Measurements from ENCODE around the gene MAP3K6.

The MAP3K6 gene

DNA sequence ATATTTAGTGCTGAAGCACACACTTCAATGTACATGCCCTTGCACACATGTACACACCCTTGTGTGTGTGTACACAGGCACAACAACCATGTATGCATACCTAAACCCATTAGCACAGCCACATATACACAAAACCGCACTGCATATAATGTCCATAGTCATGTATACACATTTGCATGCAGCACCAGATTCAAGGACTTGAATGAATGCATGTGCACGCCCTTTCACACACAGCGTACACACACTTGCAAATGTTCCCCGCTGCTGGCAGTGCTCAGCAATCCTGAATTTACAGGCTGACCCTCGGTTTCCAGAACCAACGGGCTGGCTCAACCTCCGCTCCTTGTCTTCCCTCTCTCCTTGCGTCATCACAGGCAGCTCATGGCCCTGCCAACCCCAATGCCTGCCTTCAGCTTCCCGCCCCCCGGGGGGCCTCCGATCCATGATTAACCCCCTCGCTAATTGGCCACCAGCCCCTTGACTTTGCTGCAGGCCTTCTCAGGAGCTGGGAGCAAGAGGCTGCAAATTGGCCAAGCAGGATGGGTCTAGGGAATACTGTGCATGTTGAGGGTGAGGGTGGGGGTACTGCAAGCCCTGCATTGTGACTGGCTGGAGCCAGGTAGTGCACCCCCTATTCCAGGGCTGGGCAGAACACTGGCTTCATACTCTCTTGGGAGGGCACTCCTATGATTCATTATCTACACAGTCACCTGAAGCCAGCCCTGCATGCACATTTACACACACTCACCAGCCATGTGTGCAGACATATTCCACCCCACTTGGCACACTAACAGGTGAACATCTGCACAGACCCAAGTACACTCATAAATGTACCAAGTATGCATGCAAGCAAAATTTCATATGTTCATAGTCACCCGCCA lies 33.6 kb upstream of the MAP3K6 start:
- Mint-ChIP-seq H3K4me1 (ENCODE audit: low read depth) (peaks cover 2% of the 10 kb centered on the region), H3K27me3 (ENCODE audit: low read depth) (no peaks in the 10 kb centered on the region), H3K4me3 (no peak overlapping the region), H3K36me3 (ENCODE audit: low read depth) (peaks cover 3% of the 10 kb centered on the region), H3K9me3 (no peaks in the 10 kb centered on the region), H3K27ac (no peak overlapping the region)

DNA sequence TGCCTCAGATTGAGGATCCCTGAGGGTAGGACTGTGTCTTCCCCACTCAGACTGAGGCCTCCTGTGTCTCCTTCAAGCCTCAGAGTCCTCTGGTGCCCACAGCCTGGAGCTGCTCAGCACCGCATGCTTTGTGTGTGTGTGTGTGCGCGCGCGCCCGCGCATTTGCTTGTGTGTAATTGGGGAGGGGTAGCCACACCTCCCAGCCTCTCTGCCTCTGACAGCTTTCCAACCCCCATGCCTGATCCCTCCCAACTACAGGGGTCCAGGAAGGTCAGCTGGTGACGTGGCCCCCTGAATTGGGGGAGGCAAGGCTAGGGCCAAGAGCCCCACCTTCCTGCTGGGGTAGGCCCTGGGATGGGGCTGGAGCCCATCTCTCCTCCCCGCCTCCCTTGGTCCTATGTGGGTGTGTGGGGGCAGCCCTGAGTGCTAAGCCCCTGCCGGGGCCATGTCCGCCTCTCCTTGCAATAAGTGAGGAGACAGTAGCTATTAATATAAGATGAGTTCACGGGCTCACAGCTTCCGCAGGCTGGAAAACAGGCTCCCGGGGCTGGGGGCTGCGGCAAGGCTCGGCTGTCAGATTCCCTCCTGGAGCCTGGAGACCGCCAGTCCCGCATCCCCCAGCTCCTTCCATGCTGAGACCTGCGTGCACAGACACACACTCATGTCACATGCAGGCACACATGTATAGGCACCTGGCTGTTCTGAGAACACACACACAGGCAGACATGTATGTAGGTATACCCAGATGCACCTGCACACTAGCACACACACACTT lies 32.7 kb upstream of the MAP3K6 start:
- Mint-ChIP-seq H3K4me3 (no peak overlapping the region), H3K36me3 (ENCODE audit: low read depth) (peaks cover under 1% of the 10 kb centered on the region), H3K27me3 (ENCODE audit: low read depth) (no peaks in the 10 kb centered on the region), H3K27ac (no peak overlapping the region), H3K9me3 (no peaks in the 10 kb centered on the region), H3K4me1 (ENCODE audit: low read depth) (peaks cover 4% of the 10 kb centered on the region)

DNA sequence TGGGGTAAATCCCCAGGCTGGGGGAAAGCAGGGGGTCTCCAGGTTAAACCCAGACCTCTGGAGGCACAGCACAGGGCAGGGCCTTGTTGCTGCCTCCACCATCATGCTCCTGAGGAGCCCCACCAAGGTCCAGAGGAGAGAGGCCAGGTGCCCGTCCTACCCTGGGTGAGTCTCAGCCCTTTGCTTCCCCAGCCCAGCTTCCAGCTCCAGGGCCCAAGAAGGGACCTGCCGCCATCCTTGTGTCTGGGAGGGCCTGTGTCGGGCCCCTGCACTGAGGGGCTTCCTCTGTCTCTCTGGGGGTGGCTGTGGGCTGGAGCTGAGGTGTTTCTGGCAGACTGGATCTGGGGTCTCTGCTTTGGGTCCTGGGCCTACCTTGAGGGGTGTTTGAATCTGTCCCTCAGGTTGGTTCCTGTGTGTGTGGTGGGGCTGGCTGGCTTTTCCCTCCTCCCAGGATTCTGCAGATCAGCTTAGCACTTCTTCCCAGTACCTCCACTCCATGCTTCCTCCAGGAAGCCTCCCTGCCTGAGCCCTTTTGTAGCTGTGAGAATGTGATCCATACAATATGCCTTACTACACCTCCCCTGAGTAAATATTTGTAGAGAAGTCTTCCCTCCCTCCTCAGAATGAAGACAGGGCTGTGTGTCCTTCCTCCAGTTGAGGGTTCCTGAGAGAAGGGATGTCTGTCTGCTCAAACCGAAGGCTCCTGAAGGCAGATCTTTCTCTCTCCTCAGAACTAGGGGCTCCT lies 31.8 kb upstream of the MAP3K6 start:
- H3K36me3 Mint-ChIP-seq (ENCODE audit: low read depth): no peaks in the 10 kb centered on the region
- H3K4me3 Mint-ChIP-seq: no peak overlapping the region
- H3K27ac Mint-ChIP-seq: no peak overlapping the region
- no peaks in the 10 kb centered on the region for H3K9me3 Mint-ChIP-seq
- H3K27me3 Mint-ChIP-seq (ENCODE audit: low read depth): no peaks in the 10 kb centered on the region
- H3K4me1 Mint-ChIP-seq (ENCODE audit: low read depth): peaks cover 4% of the 10 kb centered on the region

DNA sequence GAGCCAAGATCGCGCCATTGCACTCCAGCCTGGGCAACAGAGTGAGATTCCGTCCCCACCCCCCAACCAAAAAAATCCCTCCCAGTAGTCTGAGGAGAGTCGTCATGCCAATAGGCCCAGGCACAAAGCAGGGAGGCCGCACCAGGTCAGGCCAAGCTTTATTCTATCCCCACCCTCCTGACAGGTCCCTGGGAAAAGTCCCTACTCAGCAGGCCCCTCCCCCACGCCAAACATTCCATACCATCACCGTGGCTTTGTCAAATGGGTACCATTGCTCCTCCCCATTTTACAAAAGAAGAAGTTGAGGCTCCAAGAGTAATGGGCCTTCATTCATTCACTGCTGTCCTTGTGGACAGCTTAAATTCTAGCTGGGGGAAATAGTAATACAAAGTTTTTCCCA lies 31.0 kb upstream of the MAP3K6 start:
- H3K27me3 Mint-ChIP-seq (ENCODE audit: low read depth): no peaks in the 10 kb centered on the region
- H3K4me3 Mint-ChIP-seq: no peak overlapping the region
- H3K4me1 Mint-ChIP-seq (ENCODE audit: low read depth): peaks cover 3% of the 10 kb centered on the region
- H3K27ac Mint-ChIP-seq: no peak overlapping the region
- no peaks in the 10 kb centered on the region for H3K9me3 Mint-ChIP-seq
- no peaks in the 10 kb centered on the region for H3K36me3 Mint-ChIP-seq (ENCODE audit: low read depth)

DNA sequence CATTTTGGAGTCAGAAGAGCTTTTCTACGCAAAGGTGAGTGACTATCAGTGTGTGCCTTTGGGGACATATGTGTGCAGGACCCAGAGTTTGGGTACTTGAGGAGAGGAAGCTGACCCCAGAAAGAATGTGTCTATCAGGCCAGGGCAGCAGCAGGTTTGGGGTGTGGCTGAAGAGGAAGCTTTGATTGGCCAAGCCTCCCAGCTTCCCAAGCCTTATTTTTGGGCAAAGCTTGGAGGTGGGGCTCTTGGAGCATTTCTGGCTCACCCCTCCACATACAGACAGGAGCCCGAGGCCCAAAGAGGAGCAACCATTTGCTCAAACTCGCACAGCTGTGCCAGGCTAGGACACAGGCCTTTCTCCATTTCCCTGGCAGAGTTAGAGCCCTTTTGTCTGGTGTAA lies 30.3 kb upstream of the MAP3K6 start:
- no peak overlapping the region for H3K4me3 Mint-ChIP-seq
- H3K9me3 Mint-ChIP-seq: no peaks in the 10 kb centered on the region
- no peak overlapping the region for H3K27ac Mint-ChIP-seq
- H3K27me3 Mint-ChIP-seq (ENCODE audit: low read depth): peaks cover 2% of the 10 kb centered on the region
- H3K36me3 Mint-ChIP-seq (ENCODE audit: low read depth): no peaks in the 10 kb centered on the region
- H3K4me1 Mint-ChIP-seq (ENCODE audit: low read depth): peaks cover 6% of the 10 kb centered on the region

DNA sequence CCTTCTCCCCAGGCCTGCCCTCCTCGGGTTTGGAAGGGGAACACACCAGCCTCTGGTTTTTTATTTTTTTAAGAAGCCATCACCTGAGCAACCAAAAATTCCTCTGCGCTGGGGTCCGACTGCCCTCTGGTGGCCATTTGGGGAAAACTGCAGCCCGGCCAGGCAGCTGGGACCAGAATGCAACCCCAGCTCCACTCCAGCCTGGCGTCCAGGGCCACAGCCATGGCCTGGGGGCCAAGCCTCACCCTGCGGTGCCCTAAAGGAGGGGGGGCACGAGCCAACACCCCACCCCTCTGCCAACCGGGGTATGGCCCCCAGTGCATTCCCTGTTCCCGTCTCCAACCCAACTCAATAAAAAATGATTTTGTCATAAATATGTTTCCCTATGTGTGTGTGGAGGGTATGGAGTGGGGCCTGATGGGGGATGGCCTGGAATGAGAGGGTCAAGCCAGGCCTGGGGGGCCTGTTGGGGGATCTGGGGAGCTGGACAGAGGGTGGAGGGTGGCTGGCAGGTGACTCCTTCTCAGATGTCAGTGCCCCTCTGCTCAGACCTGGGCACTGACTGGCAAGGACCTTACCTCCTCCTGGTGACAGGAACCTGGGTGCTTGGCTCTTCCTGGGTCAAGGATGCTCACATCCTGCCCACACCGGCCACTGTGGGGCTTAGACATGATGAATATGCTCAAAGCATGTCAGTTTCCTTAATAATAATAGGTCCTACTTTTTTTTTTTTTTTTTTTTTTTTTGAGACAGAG lies 28.9 kb upstream of the MAP3K6 start:
- H3K4me1 Mint-ChIP-seq (ENCODE audit: low read depth): peaks cover 11% of the 10 kb centered on the region
- no peak overlapping the region for H3K4me3 Mint-ChIP-seq
- no peaks in the 10 kb centered on the region for H3K9me3 Mint-ChIP-seq

DNA sequence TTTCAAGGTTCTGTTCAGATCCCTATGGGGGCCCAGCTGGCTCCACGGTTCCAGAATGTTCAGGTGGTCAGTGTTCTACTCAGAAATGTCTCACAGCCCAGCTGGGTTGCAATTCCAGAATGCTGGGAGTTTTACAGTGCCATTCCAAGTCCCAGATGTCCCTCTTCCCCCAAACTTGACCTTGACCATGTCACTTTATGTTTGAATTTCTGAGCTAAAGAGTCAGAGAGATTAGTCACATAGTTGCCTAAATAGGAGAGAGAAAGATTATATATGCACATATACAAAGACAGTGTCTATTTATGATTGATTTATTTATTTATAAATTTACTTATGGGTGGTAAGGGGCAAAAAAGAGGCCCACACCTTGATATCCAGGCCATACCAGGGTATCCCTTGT lies 28.2 kb upstream of the MAP3K6 start:
- H3K27ac Mint-ChIP-seq: no peak overlapping the region
- H3K36me3 Mint-ChIP-seq (ENCODE audit: low read depth): no peaks in the 10 kb centered on the region
- H3K4me3 Mint-ChIP-seq: no peak overlapping the region
- H3K4me1 Mint-ChIP-seq (ENCODE audit: low read depth): peaks cover 11% of the 10 kb centered on the region
- no peaks in the 10 kb centered on the region for H3K9me3 Mint-ChIP-seq
- H3K27me3 Mint-ChIP-seq (ENCODE audit: low read depth): peaks cover 5% of the 10 kb centered on the region

More for the DNA sequence above, 28.9 kb upstream of the MAP3K6 start:
- H3K36me3 Mint-ChIP-seq (ENCODE audit: low read depth): no peaks in the 10 kb centered on the region
- peaks cover 4% of the 10 kb centered on the region for H3K27me3 Mint-ChIP-seq (ENCODE audit: low read depth)
- H3K27ac Mint-ChIP-seq: no peak overlapping the region

DNA sequence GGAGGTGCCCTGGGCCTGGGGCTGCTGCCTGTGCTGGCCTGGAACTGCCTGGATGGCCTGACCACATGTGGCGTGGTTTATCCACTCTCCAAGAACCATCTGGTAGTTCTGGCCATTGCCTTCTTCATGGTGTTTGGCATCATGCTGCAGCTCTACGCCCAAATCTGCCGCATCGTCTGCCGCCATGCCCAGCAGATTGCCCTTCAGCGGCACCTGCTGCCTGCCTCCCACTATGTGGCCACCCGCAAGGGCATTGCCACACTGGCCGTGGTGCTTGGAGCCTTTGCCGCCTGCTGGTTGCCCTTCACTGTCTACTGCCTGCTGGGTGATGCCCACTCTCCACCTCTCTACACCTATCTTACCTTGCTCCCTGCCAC lies 27.5 kb upstream of the MAP3K6 start:
- Mint-ChIP-seq H3K9me3 (no peaks in the 10 kb centered on the region), H3K27me3 (ENCODE audit: low read depth) (peaks cover 11% of the 10 kb centered on the region), H3K27ac (peak overlapping the region; percentile 46), H3K4me1 (ENCODE audit: low read depth) (peaks cover 11% of the 10 kb centered on the region), H3K4me3 (peak overlapping the region; percentile 17), H3K36me3 (ENCODE audit: low read depth) (no peaks in the 10 kb centered on the region)

DNA sequence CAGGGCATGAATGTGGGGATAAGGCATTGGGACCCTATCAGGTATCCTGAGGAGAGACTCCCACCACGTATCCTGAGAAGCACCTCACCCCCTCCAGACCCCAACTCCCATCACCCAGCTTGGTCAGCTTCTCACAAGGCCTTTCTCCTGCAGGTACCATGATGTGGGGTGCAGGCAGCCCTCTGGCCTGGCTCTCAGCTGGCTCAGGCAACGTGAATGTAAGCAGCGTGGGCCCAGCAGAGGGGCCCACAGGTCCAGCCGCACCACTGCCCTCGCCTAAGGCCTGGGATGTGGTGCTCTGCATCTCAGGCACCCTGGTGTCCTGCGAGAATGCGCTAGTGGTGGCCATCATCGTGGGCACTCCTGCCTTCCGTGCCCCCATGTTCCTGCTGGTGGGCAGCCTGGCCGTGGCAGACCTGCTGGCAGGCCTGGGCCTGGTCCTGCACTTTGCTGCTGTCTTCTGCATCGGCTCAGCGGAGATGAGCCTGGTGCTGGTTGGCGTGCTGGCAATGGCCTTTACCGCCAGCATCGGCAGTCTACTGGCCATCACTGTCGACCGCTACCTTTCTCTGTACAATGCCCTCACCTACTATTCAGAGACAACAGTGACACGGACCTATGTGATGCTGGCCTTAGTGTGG lies 27.0 kb upstream of the MAP3K6 start:
- Mint-ChIP-seq H3K4me3 (peak overlapping the region; percentile 65), H3K9me3 (no peaks in the 10 kb centered on the region), H3K36me3 (ENCODE audit: low read depth) (no peaks in the 10 kb centered on the region), H3K27ac (no peak overlapping the region), H3K27me3 (ENCODE audit: low read depth) (peaks cover 13% of the 10 kb centered on the region), H3K4me1 (ENCODE audit: low read depth) (peaks cover 11% of the 10 kb centered on the region)

DNA sequence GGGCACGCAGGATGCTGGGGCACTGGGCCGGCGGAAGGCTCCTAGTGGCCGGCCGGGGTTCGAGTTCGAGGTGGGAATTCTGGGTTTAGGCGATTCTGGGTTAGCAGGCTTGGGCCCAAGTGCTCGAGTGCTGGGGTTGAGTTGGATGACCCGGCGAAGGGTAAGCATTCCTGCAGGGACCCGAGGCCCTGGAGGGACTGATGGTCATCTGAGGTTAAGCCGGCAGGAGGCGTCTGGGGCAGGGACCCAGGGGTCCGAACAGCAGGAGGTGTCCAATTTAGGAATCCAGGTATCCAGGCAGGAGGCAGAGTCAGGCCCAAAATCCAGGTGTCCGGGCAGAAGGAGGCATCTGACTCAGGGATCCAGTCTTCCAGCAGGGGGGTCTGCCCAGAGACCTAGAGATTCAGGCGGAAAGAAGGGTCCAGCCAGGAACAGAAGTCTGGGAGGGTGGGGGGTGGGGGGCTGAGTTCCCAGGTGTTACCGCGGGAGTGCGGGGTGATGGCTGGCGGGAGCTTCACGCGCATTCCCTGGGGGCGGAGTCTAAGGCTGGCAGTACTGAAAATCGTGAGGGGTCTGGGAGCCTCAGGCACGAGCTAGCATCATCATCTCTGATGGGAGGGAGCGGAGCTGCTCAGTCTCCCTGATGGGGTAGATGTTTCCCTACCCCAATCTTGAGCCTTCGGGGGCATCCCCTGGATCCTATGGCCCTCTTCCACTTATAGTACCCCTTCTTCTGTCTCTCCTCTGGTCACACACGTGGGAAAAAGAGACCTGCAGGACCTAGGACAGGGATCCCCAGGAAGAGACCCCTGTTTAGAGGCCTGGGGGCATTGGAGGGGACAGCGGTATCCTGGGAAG lies 26.2 kb upstream of the MAP3K6 start:
- H3K36me3 Mint-ChIP-seq (ENCODE audit: low read depth): no peaks in the 10 kb centered on the region
- peak overlapping the region; percentile 45 for H3K27ac Mint-ChIP-seq
- no peaks in the 10 kb centered on the region for H3K9me3 Mint-ChIP-seq
- peaks cover 17% of the 10 kb centered on the region for H3K27me3 Mint-ChIP-seq (ENCODE audit: low read depth)
- peaks cover 14% of the 10 kb centered on the region for H3K4me1 Mint-ChIP-seq (ENCODE audit: low read depth)
- H3K4me3 Mint-ChIP-seq: peak overlapping the region; percentile 65

DNA sequence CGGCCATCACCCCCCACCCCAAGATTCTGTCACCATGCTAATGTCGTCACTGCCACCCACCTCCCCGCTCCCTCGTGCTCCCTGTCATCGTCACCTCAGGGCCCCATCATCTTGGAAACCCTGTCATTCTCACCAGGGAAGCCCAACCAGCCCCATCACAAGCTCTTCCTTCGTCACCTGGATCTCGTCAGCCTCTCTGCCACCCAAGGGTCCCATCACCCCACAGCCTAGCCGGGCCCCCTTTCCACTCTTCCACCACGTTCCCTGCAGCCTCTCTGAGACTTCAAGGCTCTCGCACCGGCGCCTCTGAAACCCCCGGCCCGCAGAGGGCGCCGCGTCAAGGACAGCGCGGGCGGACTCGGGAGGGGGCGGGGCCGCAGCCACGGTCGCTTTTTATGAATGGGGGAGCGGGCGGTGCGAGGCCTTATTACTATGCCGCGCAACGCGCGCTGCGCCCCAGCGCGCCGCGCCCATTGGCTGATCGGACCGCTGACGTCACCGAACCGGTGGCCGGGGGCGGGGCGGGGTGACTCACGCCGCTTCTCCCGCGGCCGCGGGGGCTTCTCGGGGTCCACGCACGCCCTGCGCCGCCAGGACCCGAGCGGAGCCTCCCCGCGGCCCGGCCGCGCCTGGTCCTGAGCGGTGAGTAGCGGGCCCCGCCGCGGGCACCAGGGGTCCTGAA lies 25.5 kb upstream of the MAP3K6 start, which contains the start of gene GPR3:
GPR3 (plus strand) TSS at position 527 of the 682 bp plus-strand sequence. CDS start 1,177 bp downstream, outside the sequence.
- peaks cover 17% of the 10 kb centered on the region for H3K27me3 Mint-ChIP-seq (ENCODE audit: low read depth)
- H3K27ac Mint-ChIP-seq: peak within 1 kb of the TSS; percentile 84
- H3K4me3 Mint-ChIP-seq: peak within 1 kb of the TSS; percentile 72
- peaks cover 14% of the 10 kb centered on the region for H3K4me1 Mint-ChIP-seq (ENCODE audit: low read depth)
- H3K9me3 Mint-ChIP-seq: no peaks in the 10 kb centered on the region
- H3K36me3 Mint-ChIP-seq (ENCODE audit: low read depth): no peaks in the 10 kb centered on the region

DNA sequence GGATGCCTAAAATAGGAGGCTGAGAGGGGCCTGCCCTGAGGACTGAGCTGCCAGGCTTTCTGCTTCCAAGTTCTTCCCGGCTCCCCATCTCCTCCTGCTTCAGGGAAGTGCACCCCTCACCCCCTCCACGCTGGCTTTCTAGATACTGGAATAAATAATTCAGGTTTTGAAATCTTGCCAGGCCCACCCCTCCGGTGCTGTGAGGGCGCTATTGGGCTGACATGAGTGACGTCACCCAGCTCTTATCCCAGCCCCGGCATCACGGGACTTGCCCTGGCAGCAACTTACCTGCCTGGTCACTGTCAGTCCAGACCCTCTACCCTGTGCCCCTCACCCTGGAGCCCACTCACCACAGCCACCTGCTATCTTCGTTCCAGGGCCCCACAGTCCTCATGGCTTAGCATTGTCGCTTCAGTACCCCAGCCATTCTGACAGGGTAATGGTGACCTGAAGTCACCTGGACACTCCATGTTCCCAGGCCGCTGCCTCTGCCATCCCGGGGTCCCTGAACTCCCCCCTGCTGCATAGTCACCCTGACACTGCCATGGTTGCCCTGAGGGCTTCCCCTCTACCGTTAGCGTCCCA lies 24.8 kb upstream of the MAP3K6 start:
- peak overlapping the region; percentile 72 for H3K4me3 Mint-ChIP-seq
- peak overlapping the region; percentile 84 for H3K27ac Mint-ChIP-seq
- no peaks in the 10 kb centered on the region for H3K9me3 Mint-ChIP-seq
- H3K36me3 Mint-ChIP-seq (ENCODE audit: low read depth): no peaks in the 10 kb centered on the region
- peaks cover 14% of the 10 kb centered on the region for H3K4me1 Mint-ChIP-seq (ENCODE audit: low read depth)
- peaks cover 22% of the 10 kb centered on the region for H3K27me3 Mint-ChIP-seq (ENCODE audit: low read depth)

All from T-helper 1 cell treated with Interleukin-12 subunit alpha and Interleukin-12 subunit beta and Interleukin-4 antibody, amounts not matched to agents 30 μg/mL and 1 μg/mL, for 36 hours (primary cell).